ENCODE results near the gene GOLPH3. TPM values are rescaled to one million over a fixed set of nuclear protein-coding genes. Genes with fewer than 3 reads are reported as not detected.

Gene GOLPH3
- total RNA-seq, 3 donors from 2014 or later: 108 to 116 (median 113) TPM

DNA sequence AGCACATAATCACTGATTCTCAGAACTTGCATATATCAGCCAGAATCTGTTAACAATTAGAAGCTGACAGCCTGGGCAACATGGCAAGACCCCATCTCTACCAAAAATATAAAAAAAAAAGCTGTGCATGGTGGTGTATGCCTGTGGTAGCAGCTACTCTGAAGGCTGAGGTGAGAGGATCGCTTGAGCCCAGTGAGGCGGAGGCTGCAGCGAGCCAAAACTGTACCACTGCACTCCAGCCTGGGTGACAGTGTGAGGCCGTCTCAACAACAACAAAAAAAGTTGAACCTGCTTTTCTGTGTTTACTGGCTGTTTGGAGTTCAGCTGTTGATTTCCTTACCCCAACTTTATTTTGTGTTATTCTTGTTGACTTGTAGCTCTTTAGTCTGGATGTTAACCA, 66.8 kb downstream of the GOLPH3 start:
- H3K27me3 Mint-ChIP-seq (ENCODE audit: low read depth): no peaks in the 10 kb centered on the region
- DNase-seq (no peak), ATAC-seq (no peak)
- no peaks in the 10 kb centered on the region for H3K4me1 Mint-ChIP-seq (ENCODE audit: low read depth)
- no peak overlapping the region for H3K4me3 Mint-ChIP-seq
- peaks cover 30% of the 10 kb centered on the region for H3K36me3 Mint-ChIP-seq (ENCODE audit: insufficient read depth)
- H3K9me3 Mint-ChIP-seq: no peaks in the 10 kb centered on the region

DNA sequence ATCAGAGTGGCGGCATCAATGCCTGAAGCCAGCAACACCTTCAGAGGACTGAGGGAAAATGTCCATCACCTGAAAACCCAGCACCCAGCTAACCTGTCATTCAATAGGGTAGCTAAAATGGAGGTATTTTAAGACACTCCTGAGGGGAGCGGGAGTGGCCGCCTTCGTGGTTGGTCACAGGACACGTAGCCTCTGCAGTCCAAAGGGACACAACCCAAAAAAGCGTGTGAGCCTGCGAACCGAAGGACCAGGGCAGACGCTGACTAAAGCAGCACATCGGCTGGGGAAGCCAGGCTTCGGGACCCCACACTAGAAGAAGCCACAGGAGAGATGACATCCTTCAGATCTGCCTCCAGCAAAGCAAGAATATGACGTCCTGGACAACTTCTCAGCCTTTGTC, 70.6 kb downstream of the GOLPH3 start:
- Mint-ChIP-seq H3K4me3 (no peak overlapping the region), H3K36me3 (ENCODE audit: insufficient read depth) (peaks cover 26% of the 10 kb centered on the region), H3K9me3 (no peaks in the 10 kb centered on the region), H3K4me1 (ENCODE audit: low read depth) (no peaks in the 10 kb centered on the region), H3K27me3 (ENCODE audit: low read depth) (no peaks in the 10 kb centered on the region)
- ATAC-seq: no peak
- DNase-seq: no peak

DNA sequence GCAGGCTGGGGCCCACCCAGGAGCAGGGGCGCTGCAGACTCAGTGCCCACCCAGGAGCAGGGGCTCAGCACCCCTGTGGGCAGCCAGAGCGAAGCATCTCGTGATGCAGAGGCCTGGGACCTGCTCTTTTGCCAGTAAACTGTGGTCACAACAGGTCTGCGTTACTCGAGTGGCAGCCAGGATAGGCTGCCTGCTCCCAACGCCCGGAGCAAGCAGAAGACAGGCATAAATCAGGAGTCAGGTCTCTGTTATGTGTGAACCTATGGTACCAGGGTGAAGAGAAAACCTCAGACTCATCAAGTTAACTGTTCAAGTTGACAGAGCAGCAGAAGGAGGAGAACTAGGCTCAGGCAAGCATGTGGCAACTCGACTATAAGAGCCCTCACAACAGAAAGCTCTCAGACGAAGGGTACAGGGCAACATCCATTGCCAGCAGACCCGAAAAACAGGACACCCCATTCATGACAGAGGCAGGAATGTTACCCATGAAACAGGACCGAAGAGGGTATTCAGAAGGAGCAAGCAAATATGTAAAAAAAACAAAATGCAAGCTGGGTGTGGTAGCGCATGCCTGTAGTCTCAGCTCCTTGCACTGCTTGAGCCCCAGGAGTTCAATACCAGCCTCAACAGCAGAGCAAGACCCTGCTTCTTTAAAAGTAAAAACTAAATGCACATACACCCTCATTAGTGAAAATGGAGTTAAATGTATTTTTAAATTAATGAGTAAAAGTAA, 71.7 kb downstream of the GOLPH3 start:
- no peak for ATAC-seq
- no peak for DNase-seq
- Mint-ChIP-seq H3K4me3 (no peak overlapping the region), H3K4me1 (ENCODE audit: low read depth) (no peaks in the 10 kb centered on the region), H3K9me3 (no peaks in the 10 kb centered on the region), H3K36me3 (ENCODE audit: insufficient read depth) (peaks cover 24% of the 10 kb centered on the region), H3K27me3 (ENCODE audit: low read depth) (no peaks in the 10 kb centered on the region)

GRCh38 chr5:32100691-32101302, 73.3 kb downstream of the GOLPH3 start:
- no peaks in the 10 kb centered on the region for H3K9me3 Mint-ChIP-seq
- H3K4me1 Mint-ChIP-seq (ENCODE audit: low read depth): no peaks in the 10 kb centered on the region
- DNase-seq (no peak), ATAC-seq (no peak)
- H3K36me3 Mint-ChIP-seq (ENCODE audit: insufficient read depth): peaks cover 24% of the 10 kb centered on the region
- no peaks in the 10 kb centered on the region for H3K27me3 Mint-ChIP-seq (ENCODE audit: low read depth)
- H3K4me3 Mint-ChIP-seq: no peak overlapping the region

DNA sequence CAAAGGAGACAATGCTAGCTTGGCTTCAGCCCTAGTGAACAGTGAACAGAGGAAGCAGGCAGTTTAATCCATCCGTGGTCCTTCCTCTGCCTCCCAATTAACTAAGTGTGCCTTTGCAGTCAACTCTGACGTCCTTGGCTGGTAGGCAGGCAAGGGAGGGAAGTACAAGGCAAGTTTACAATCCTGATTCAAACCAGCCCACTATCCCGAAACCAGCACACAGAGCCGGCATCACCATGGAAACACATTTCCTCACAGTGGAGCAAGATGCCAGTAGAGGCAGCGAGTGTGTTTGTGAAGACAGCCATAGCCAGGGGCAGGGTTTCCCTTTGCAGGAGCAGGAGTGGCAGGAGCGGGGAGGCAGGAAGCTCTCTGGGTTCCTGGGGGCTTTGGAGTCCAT, 73.9 kb downstream of the GOLPH3 start:
- Mint-ChIP-seq H3K9me3 (no peaks in the 10 kb centered on the region), H3K4me1 (ENCODE audit: low read depth) (no peaks in the 10 kb centered on the region), H3K27me3 (ENCODE audit: low read depth) (no peaks in the 10 kb centered on the region), H3K36me3 (ENCODE audit: insufficient read depth) (peaks cover 22% of the 10 kb centered on the region), H3K4me3 (no peak overlapping the region)
- DNase-seq (no peak), ATAC-seq (no peak)

- Mint-ChIP-seq H3K9me3 (no peaks in the 10 kb centered on the region), H3K36me3 (ENCODE audit: insufficient read depth) (peaks cover 22% of the 10 kb centered on the region), H3K4me3 (no peak overlapping the region), H3K27me3 (ENCODE audit: low read depth) (no peaks in the 10 kb centered on the region), H3K4me1 (ENCODE audit: low read depth) (no peaks in the 10 kb centered on the region)
- DNase-seq: no peak
- no peak for ATAC-seq
These were observed 74.6 kb downstream of the GOLPH3 start for GRCh38 chr5:32099486-32100035.

- ATAC-seq: no peak
- H3K9me3 Mint-ChIP-seq: no peaks in the 10 kb centered on the region
- peaks cover 20% of the 10 kb centered on the region for H3K36me3 Mint-ChIP-seq (ENCODE audit: insufficient read depth)
- H3K4me3 Mint-ChIP-seq: no peak overlapping the region
- no peaks in the 10 kb centered on the region for H3K27me3 Mint-ChIP-seq (ENCODE audit: low read depth)
- H3K4me1 Mint-ChIP-seq (ENCODE audit: low read depth): no peaks in the 10 kb centered on the region
- DNase-seq: no peak
These were observed 75.2 kb downstream of the GOLPH3 start for GRCh38 chr5:32098890-32099310.

DNA sequence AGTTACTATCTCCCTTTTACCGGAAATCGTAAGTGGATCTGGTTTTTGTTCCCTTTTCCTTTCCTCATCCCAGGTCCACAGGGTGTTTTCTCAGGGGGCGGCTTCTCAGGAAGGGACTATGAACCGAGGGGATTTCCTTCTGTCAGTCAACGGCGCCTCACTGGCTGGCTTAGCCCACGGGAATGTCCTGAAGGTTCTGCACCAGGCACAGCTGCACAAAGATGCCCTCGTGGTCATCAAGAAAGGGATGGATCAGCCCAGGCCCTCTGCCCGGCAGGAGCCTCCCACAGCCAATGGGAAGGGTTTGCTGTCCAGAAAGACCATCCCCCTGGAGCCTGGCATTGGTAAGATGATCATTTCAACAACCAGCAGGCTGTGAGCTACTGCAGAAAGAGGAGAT, 75.8 kb downstream of the GOLPH3 start:
- Mint-ChIP-seq H3K36me3 (ENCODE audit: insufficient read depth) (peaks cover 18% of the 10 kb centered on the region), H3K9me3 (no peaks in the 10 kb centered on the region), H3K27me3 (ENCODE audit: low read depth) (no peaks in the 10 kb centered on the region), H3K4me1 (ENCODE audit: low read depth) (no peaks in the 10 kb centered on the region), H3K4me3 (no peak overlapping the region)
- ATAC-seq (no peak), DNase-seq (no peak)

GRCh38 chr5:32096891-32097595, 77.1 kb downstream of the GOLPH3 start:
- no peak overlapping the region for H3K4me3 Mint-ChIP-seq
- H3K36me3 Mint-ChIP-seq (ENCODE audit: insufficient read depth): peaks cover 14% of the 10 kb centered on the region
- DNase-seq (no peak), ATAC-seq (no peak)
- H3K27me3 Mint-ChIP-seq (ENCODE audit: low read depth): no peaks in the 10 kb centered on the region
- peaks cover 3% of the 10 kb centered on the region for H3K4me1 Mint-ChIP-seq (ENCODE audit: low read depth)
- no peaks in the 10 kb centered on the region for H3K9me3 Mint-ChIP-seq

DNA sequence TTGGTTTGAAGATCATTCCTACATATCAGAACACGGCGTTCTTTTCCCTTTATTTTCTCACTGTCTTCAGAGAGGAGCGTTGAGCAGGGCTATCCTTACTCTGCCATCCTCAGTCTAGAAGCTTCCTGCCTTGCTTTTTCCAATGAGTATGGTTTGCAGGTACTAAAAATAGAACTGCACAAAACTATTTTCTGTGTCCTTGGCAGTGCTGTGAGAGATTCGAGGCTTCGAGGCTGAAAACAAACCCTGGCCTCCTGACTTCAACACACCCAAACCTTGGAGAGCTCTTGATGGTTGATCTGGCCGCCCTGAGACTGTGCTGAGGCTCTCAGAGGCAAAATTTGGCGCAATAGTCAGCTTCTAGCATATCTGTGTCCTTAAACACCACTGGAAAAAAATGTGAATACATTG, 78.9 kb downstream of the GOLPH3 start:
- H3K4me1 Mint-ChIP-seq (ENCODE audit: low read depth): peaks cover 3% of the 10 kb centered on the region
- H3K9me3 Mint-ChIP-seq: no peaks in the 10 kb centered on the region
- ATAC-seq (no peak), DNase-seq (no peak)
- H3K4me3 Mint-ChIP-seq: no peak overlapping the region
- H3K27me3 Mint-ChIP-seq (ENCODE audit: low read depth): no peaks in the 10 kb centered on the region
- peaks cover 9% of the 10 kb centered on the region for H3K36me3 Mint-ChIP-seq (ENCODE audit: insufficient read depth)

DNA sequence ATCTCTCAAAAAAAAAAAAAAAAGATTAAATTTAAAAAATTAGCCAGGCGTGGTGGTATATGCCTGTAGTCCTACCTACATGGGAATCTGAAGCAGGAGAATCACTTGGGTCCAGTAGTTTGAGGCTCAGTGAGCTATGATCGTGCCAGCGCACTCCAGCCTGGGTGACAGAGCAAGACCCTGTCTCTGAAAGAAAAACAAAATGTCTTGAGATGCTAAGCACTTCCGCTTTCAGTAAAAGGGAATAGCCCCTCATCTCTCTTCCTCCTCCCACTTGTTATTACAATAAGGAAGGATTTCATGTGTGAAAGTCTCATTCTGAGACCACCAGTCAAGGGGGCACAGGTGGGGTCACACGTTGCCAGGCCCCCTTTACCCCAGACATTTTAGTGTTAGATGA, 79.4 kb downstream of the GOLPH3 start:
- Mint-ChIP-seq H3K36me3 (ENCODE audit: insufficient read depth) (peaks cover 6% of the 10 kb centered on the region), H3K27me3 (ENCODE audit: low read depth) (no peaks in the 10 kb centered on the region), H3K4me1 (ENCODE audit: low read depth) (peaks cover 3% of the 10 kb centered on the region), H3K9me3 (no peaks in the 10 kb centered on the region), H3K4me3 (no peak overlapping the region)
- DNase-seq: no peak
- no peak for ATAC-seq

- Mint-ChIP-seq H3K27me3 (ENCODE audit: low read depth) (no peaks in the 10 kb centered on the region), H3K4me3 (no peak overlapping the region), H3K4me1 (ENCODE audit: low read depth) (peaks cover 3% of the 10 kb centered on the region), H3K36me3 (ENCODE audit: insufficient read depth) (peaks cover 3% of the 10 kb centered on the region), H3K9me3 (no peaks in the 10 kb centered on the region)
- ATAC-seq (peak; percentile 90 to 91), DNase-seq (peak; percentile 61)
These were observed 80.9 kb downstream of the GOLPH3 start for GRCh38 chr5:32092938-32093812.

GRCh38 chr5:32090755-32091128, 83.4 kb downstream of the GOLPH3 start:
- ATAC-seq (no peak), DNase-seq (no peak)
- H3K27me3 Mint-ChIP-seq (ENCODE audit: low read depth): no peaks in the 10 kb centered on the region
- H3K4me1 Mint-ChIP-seq (ENCODE audit: low read depth): peaks cover 3% of the 10 kb centered on the region
- H3K36me3 Mint-ChIP-seq (ENCODE audit: insufficient read depth): peaks cover 3% of the 10 kb centered on the region
- H3K4me3 Mint-ChIP-seq: no peak overlapping the region
- no peaks in the 10 kb centered on the region for H3K9me3 Mint-ChIP-seq

All from activated T-cell treated with anti-CD3 and anti-CD28 coated beads, Interleukin-2, amount 50 U/mL, for 4 hours (primary cell).